T-helper 17 cell (primary cell): ENCODE results near the gene ABCG1. TPM values are rescaled to one million over a fixed set of nuclear protein-coding genes. Genes with fewer than 3 reads are reported as not detected.

Source experiments
- ATAC-seq: fragments of 150-1000 bp; cut with Tn5 transposase; 2 replicates; pipeline ENCODE4 v1.10.0; 2021; ENCODE audit warnings: mild to moderate bottlenecking, moderate library complexity
- DNase-seq, 3 donors: peaks; one replicate each; pipeline versions ENCODE4 v3.0.0 to v3.0.0-alpha.2; 2020 to 2021
- H3K9me3 ChIP-seq: one replicate; pipeline ENCODE4 v1.7.0; 2013; ENCODE audit warnings: low read length, mild to moderate bottlenecking; ENCODE audit not compliant: control insufficient read depth, poor library complexity, severe bottlenecking
- H3K27ac Mint-ChIP-seq: one replicate; pipeline ENCODE4 v1.8.0; 2022; ENCODE audit warnings: mild to moderate bottlenecking, moderate library complexity, mixed read lengths
- H3K27me3 Mint-ChIP-seq: one replicate; pipeline ENCODE4 v1.8.0; 2022; ENCODE audit warnings: mixed read lengths
- H3K36me3 Mint-ChIP-seq: one replicate; pipeline ENCODE4 v1.8.0; 2022; ENCODE audit warnings: low read depth, mixed read lengths
- H3K4me1 Mint-ChIP-seq: one replicate; pipeline ENCODE4 v1.8.0; 2022; ENCODE audit warnings: mild to moderate bottlenecking, mixed read lengths
- H3K4me3 Mint-ChIP-seq: one replicate; pipeline ENCODE4 v1.8.0; 2022; ENCODE audit warnings: mild to moderate bottlenecking, moderate library complexity, mixed read lengths
- total RNA-seq, 4 donors: library from RNA in 2 of 4; stranded (reverse) in 2 of 4; gene quantifications; one replicate each; pipeline ENCODE4 v1.2.3 and lab custom pipeline; 2022 to 2026

Gene ABCG1
- total RNA-seq, 2 donors from 2014 or later: 43.4 to 75.0 TPM

DNA sequence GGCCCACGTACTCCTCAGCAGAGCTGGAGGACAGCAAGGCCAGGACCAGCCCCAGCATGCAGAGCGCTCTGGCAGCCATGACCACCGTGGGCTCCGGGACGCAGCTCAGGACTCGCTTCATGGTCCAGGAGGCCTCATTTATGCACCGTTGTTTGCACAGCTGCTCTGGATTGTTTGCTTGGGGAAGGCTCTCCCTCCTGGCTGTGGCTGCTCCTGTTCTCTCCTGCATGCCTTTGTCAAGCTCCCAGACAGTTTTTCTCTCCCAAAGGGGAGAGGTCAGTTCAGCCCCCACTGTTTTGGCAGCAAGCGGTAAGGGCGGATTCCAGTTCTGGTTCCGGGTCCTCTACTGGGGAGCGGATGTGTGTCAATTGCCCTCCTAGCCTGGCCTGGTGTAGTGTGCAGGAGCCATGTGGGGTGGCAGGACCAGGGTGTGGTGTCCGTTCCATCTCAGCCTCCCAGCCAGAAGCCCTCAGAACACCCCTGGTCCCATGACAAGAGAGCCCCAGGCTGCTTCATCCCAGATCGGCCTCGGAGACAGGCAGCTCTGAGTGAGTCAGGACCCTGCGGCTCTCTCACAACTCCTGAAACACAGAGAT lies 96.5 kb downstream of the ABCG1 start, which contains the start of gene TFF3:
Gene TFF3 (minus strand): TSS at position 114 of the 596 bp plus-strand sequence. CDS start 35 bp downstream, at position 79.
- H3K27ac Mint-ChIP-seq: no peak within 1 kb of the TSS
- ATAC-seq: no peak

GRCh38 chr21:42316891-42317290 lies 98.0 kb downstream of the ABCG1 start:
- peaks cover 5% of the 10 kb centered on the region for H3K4me1 Mint-ChIP-seq
- ATAC-seq: no peak
- H3K4me3 Mint-ChIP-seq: no peak overlapping the region
- DNase-seq: no peak
- H3K36me3 Mint-ChIP-seq: no peaks in the 10 kb centered on the region
- H3K9me3 ChIP-seq: no peaks in the 10 kb centered on the region
- peaks cover 22% of the 10 kb centered on the region for H3K27me3 Mint-ChIP-seq
- H3K27ac Mint-ChIP-seq: no peak overlapping the region

More for the DNA sequence above, 96.5 kb downstream of the ABCG1 start, which contains the start of gene TFF3:
- peaks cover 7% of the 10 kb centered on the region for H3K27me3 Mint-ChIP-seq
- no peak within 1 kb of the TSS for H3K4me3 Mint-ChIP-seq
- no peak for DNase-seq
- no peaks in the 10 kb centered on the region for H3K9me3 ChIP-seq
- no peaks in the 10 kb centered on the region for H3K36me3 Mint-ChIP-seq
- H3K4me1 Mint-ChIP-seq: peaks cover 2% of the 10 kb centered on the region

GRCh38 chr21:42317341-42317741 lies 98.4 kb downstream of the ABCG1 start:
- H3K9me3 ChIP-seq: no peaks in the 10 kb centered on the region
- no peak overlapping the region for H3K27ac Mint-ChIP-seq
- H3K4me1 Mint-ChIP-seq: peaks cover 5% of the 10 kb centered on the region
- peaks cover 26% of the 10 kb centered on the region for H3K27me3 Mint-ChIP-seq
- H3K36me3 Mint-ChIP-seq: no peaks in the 10 kb centered on the region
- DNase-seq (no peak), ATAC-seq (no peak)
- H3K4me3 Mint-ChIP-seq: no peak overlapping the region

- no peaks in the 10 kb centered on the region for H3K9me3 ChIP-seq
- DNase-seq (no peak), ATAC-seq (no peak)
- H3K27me3 Mint-ChIP-seq: peaks cover 34% of the 10 kb centered on the region
- no peaks in the 10 kb centered on the region for H3K36me3 Mint-ChIP-seq
- H3K27ac Mint-ChIP-seq: no peak overlapping the region
- H3K4me3 Mint-ChIP-seq: no peak overlapping the region
- H3K4me1 Mint-ChIP-seq: peaks cover 5% of the 10 kb centered on the region
Observed at GRCh38 chr21:42317826-42318746, 99.1 kb downstream of the ABCG1 start.

DNA sequence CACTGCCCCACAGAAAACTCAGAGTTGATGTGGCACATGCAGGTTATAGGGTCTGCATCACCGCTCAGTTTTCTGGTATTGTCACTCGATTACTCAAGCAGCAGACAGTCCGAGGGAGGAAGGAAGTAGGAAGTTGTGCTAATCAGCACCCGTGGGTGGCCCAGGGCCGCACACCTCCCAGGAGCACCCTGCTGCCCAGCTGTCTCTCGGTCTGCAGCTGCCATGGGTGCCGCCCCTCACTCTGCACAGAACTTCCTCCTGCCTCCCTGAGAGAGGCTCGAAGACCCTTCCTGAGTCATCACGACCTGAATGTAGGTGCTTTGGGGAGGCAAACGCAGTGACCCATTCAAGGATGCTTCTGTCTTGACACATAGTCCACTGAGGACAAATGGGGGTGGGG lies 100.4 kb downstream of the ABCG1 start:
- H3K36me3 Mint-ChIP-seq: peaks cover 5% of the 10 kb centered on the region
- ATAC-seq (no peak), DNase-seq (no peak)
- H3K9me3 ChIP-seq: no peaks in the 10 kb centered on the region
- peaks cover 5% of the 10 kb centered on the region for H3K4me1 Mint-ChIP-seq
- H3K27ac Mint-ChIP-seq: no peak overlapping the region
- H3K27me3 Mint-ChIP-seq: peaks cover 47% of the 10 kb centered on the region
- H3K4me3 Mint-ChIP-seq: no peak overlapping the region

GRCh38 chr21:42319851-42320572 lies 101.1 kb downstream of the ABCG1 start:
- Mint-ChIP-seq H3K27me3 (peaks cover 53% of the 10 kb centered on the region), H3K4me3 (no peak overlapping the region), H3K36me3 (peaks cover 6% of the 10 kb centered on the region), H3K27ac (no peak overlapping the region), H3K4me1 (peaks cover 5% of the 10 kb centered on the region)
- DNase-seq (no peak), ATAC-seq (no peak)
- H3K9me3 ChIP-seq: no peaks in the 10 kb centered on the region

DNA sequence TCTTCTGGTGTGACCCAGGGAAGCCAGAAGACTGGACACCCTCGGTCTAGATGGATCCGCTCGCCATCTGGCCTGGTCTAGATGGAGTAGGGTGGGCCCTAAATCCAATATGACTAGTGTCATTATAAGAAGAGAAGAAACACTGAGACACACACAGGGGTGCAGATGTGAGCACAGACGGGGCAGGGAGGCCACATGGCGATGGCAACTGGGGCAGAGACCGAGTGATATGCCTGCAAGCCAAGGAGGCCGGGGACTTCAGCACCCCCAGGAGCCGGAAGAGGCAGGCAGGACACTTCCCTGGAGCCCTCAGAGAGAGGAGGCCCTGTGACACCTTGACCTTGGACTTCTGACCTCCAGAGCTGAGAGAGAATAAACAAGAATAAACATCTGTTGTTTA lies 101.9 kb downstream of the ABCG1 start:
- no peaks in the 10 kb centered on the region for H3K9me3 ChIP-seq
- peaks cover 60% of the 10 kb centered on the region for H3K27me3 Mint-ChIP-seq
- ATAC-seq (no peak), DNase-seq (no peak)
- peaks cover 5% of the 10 kb centered on the region for H3K4me1 Mint-ChIP-seq
- H3K4me3 Mint-ChIP-seq: no peak overlapping the region
- H3K36me3 Mint-ChIP-seq: peaks cover 6% of the 10 kb centered on the region
- H3K27ac Mint-ChIP-seq: no peak overlapping the region

DNA sequence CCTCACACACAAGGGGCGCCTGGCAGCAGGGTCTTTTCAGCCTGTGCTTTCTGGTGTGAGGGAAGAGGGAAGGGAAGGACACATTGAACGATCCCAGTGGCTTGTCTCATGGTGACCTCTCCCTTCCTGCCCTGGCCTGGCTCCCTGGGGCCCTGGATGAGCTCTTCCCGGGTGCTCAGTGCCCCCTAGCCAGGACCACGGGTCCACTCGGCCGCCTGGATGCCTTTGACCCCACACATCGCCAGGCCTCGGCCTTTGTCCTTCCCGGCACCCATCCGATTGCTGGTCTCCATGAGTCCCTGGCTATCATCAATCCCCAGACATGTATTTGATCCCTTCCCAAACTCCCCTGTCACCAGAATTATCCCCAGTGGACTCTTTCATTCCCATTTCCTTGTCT lies 102.3 kb downstream of the ABCG1 start:
- Mint-ChIP-seq H3K27ac (no peak overlapping the region), H3K4me3 (no peak overlapping the region), H3K27me3 (peaks cover 60% of the 10 kb centered on the region), H3K36me3 (peaks cover 6% of the 10 kb centered on the region), H3K4me1 (peaks cover 5% of the 10 kb centered on the region)
- DNase-seq (no peak), ATAC-seq (no peak)
- H3K9me3 ChIP-seq: no peaks in the 10 kb centered on the region

DNA sequence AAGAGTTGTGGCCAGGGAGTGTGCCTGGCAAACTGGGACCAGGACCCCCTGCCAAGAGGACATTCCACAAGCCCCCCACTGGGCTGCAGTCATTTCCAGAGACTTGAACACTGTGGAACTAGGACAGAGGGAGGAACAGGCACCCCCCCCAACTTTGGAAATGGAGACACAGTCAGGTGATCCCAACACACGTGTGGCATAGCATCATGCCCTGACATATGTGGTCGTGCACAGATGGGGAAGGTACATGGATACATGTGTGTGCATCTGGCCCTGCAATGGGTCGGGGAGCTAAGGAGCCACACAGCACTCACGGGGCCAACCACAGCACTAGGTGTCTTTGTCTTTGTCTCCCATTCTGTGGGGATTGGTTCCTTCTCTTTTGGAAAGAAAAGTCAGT lies 102.9 kb downstream of the ABCG1 start:
- no peak overlapping the region for H3K27ac Mint-ChIP-seq
- H3K36me3 Mint-ChIP-seq: peaks cover 6% of the 10 kb centered on the region
- H3K4me3 Mint-ChIP-seq: no peak overlapping the region
- peaks cover 5% of the 10 kb centered on the region for H3K4me1 Mint-ChIP-seq
- DNase-seq: no peak
- peaks cover 60% of the 10 kb centered on the region for H3K27me3 Mint-ChIP-seq
- no peak for ATAC-seq
- H3K9me3 ChIP-seq: no peaks in the 10 kb centered on the region

DNA sequence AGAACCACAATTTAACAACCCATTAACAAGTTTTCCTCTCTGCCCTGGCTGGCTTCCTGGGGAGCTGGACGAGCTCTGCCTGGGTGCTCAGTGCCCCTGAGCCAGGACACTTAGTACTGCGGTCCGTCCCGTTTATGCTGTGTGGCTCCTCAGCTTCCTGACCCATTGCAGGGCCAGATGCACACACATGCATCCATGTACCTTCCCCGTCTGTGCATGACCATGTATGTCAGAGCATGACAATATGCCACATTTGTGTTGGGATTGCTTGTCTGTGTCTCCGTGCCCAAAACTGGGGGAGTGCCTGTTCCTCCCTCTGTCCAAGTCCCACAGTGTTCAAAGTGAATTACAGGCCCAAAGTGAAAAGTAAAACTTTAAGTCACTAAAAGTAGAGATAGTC lies 106.0 kb downstream of the ABCG1 start:
- no peak for DNase-seq
- peaks cover 6% of the 10 kb centered on the region for H3K36me3 Mint-ChIP-seq
- H3K9me3 ChIP-seq: no peaks in the 10 kb centered on the region
- ATAC-seq: no peak
- H3K4me1 Mint-ChIP-seq: peaks cover 3% of the 10 kb centered on the region
- no peak overlapping the region for H3K4me3 Mint-ChIP-seq
- peaks cover 56% of the 10 kb centered on the region for H3K27me3 Mint-ChIP-seq
- H3K27ac Mint-ChIP-seq: no peak overlapping the region

DNA sequence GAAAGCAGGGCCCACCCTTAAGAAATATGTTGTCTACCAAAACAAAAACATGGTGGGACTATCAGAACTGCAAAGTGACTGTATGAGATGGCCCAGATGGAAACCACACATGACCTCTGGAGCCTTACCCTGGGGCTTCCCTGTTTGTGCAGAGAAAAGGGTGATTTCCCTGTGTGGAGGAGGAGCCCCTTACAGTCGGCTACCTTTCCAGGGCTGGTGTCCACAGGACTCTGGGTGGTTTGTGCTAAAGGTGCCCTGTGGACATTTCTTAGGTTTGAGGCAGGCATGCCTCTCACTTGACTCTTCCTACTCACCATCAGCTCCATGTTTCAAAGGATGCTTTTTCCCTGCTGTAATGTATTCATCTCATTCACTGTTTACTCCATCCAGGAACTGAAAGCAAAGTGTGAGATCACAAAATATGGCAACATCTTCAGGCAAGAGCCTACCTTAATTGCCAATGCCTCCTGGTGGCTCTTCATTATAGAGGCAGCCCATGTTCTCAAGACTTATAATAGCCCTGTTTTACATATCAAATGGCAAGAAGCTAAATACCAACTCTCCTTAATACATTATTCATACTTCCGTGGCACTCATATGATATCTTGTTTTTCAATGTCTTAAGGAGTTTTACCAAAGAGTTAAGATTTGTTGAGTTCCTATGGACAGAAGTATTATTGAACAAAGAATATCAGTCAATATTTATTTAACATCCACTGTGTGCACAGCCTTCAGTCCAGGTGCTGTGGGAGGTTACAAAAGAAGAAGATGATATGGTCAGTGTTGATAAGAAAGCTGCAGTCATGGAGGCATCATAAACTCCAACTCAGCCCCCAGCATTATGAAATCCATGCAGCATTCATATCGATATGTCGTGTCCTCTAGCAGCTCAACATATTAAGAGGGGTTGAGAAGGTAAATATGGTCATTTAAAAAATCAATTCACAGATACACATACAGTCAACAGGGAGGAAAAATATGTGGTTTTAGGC lies 111.7 kb downstream of the ABCG1 start:
- H3K9me3 ChIP-seq: peaks cover 4% of the 10 kb centered on the region
- DNase-seq (no peak), ATAC-seq (no peak)
- H3K27me3 Mint-ChIP-seq: peaks cover under 1% of the 10 kb centered on the region
- peaks cover 11% of the 10 kb centered on the region for H3K36me3 Mint-ChIP-seq
- no peak overlapping the region for H3K4me3 Mint-ChIP-seq
- H3K27ac Mint-ChIP-seq: no peak overlapping the region
- no peaks in the 10 kb centered on the region for H3K4me1 Mint-ChIP-seq

GRCh38 chr21:42331660-42332059 lies 112.7 kb downstream of the ABCG1 start:
- Mint-ChIP-seq H3K4me3 (no peak overlapping the region), H3K27ac (no peak overlapping the region), H3K36me3 (peaks cover 11% of the 10 kb centered on the region), H3K27me3 (no peaks in the 10 kb centered on the region), H3K4me1 (no peaks in the 10 kb centered on the region)
- DNase-seq: no peak
- no peak for ATAC-seq
- peaks cover 4% of the 10 kb centered on the region for H3K9me3 ChIP-seq
